Measurements from ENCODE around the gene ZMYND19.
"Not testable (repeated sequence)": the region's sequence is repeated elsewhere in the genome, so short reads cannot be mapped to it uniquely, and the experiment has no call there.

The ZMYND19 gene

GRCh38 chr9:137554349-137554748 is 36.0 kb downstream of the ZMYND19 start:
- DNase-seq: no peak

GRCh38 chr9:137553654-137554053 is 36.7 kb downstream of the ZMYND19 start:
- DNase-seq: not testable (repeated sequence)

- DNase-seq: peak in 1 of 14 donors; percentile 40
These were observed 38.1 kb downstream of the ZMYND19 start for GRCh38 chr9:137552022-137552768.

- DNase-seq: peak in 13 of 14 donors; percentile 59 to 90 (median 81)
These were observed 38.9 kb downstream of the ZMYND19 start, which contains the start of gene MRPL41 for GRCh38 chr9:137551264-137552021. Gene MRPL41 (plus strand): TSS chr9:137551879. CDS start chr9:137552082, 203 bp downstream.

GRCh38 chr9:137550958-137551263 is 39.4 kb downstream of the ZMYND19 start:
- not testable (repeated sequence) for DNase-seq

GRCh38 chr9:137550231-137550621 is 40.1 kb downstream of the ZMYND19 start, which contains the start of gene PNPLA7:
Gene PNPLA7 (minus strand): TSS chr9:137550402. CDS start chr9:137550197, 205 bp downstream.
- DNase-seq: peak in 13 of 14 donors; percentile 16 to 83 (median 72)

- peak in 1 of 14 donors; percentile 33 for DNase-seq
These were observed 42.4 kb downstream of the ZMYND19 start for GRCh38 chr9:137547687-137548543.

GRCh38 chr9:137545123-137545522 is 45.2 kb downstream of the ZMYND19 start:
- peak in 1 of 14 donors; percentile 42 for DNase-seq

- DNase-seq: peak in 1 of 14 donors; percentile 25
These were observed 46.0 kb downstream of the ZMYND19 start for GRCh38 chr9:137544176-137544760.

GRCh38 chr9:137543237-137543963 is 46.9 kb downstream of the ZMYND19 start:
- DNase-seq: no peak

- no peak for DNase-seq
These were observed 47.8 kb downstream of the ZMYND19 start for GRCh38 chr9:137542486-137542885.

- no peak for DNase-seq
These were observed 49.8 kb downstream of the ZMYND19 start for GRCh38 chr9:137540536-137540935.

- no peak for DNase-seq
These were observed 52.3 kb downstream of the ZMYND19 start for GRCh38 chr9:137538058-137538457.

GRCh38 chr9:137536594-137537131 is 53.6 kb downstream of the ZMYND19 start:
- not testable (repeated sequence) for DNase-seq

GRCh38 chr9:137535120-137535428 is 55.2 kb downstream of the ZMYND19 start:
- no peak for DNase-seq

- DNase-seq: no peak
These were observed 55.8 kb downstream of the ZMYND19 start for GRCh38 chr9:137534256-137535119.

GRCh38 chr9:137532891-137533468 is 57.3 kb downstream of the ZMYND19 start:
- not testable (repeated sequence) for DNase-seq

All from C1 segment of cervical spinal cord (tissue), 14 donors.